GM21360 (cell line): ENCODE measurements around the gene SLC29A3.

Source experiments
- ATAC-seq: cut with Tn5 transposase; IDR thresholded peaks from one replicate; pipeline ENCODE4 v1.9.1; 2021; ENCODE audit warnings: mild to moderate bottlenecking, moderate library complexity; ENCODE audit not compliant: unreplicated experiment

Gene SLC29A3

DNA sequence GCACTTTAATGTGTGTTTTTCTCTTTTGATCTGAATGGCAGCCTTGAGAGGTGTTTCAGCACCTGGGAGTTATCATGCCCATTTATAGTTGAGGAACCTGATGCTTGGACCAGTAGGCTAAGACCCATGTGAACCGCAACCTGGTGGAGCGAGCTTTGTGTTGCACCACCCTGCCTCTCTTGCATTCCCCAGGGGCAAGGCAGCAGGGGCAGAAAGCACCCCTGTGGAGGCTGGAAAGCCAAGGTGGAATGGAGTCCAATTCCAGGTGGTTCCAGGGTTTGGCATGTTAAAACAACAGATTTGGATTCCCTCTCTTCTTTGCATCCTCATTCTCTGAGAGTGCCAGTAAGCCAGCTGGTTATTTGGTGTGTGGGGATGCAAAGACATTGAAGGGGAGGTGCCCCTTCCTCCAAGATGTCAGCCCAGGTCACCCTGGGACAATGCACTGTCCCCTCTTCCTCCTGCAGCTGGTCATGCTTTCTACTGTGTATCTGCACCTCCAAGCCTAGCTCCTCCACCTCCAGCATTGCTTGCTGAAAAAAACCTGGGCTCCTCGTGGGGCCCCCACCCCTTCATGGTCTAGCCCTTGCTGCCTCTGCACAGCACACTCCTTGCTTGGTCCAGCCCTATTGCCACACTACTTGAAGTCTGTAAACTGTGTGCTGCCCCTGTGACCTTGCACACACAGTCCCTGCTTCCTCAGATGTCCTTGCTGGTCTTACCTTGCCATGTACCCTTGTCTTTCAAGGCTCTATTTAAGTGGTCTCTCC, 72.0 kb downstream of the SLC29A3 start:
- no peak for ATAC-seq

- ATAC-seq: no peak
Measured at GRCh38 chr10:71391701-71392100, 72.6 kb downstream of the SLC29A3 start.

GRCh38 chr10:71392292-71392691, 73.2 kb downstream of the SLC29A3 start:
- no peak for ATAC-seq

- no peak for ATAC-seq
Measured at GRCh38 chr10:71392791-71393781, 74.0 kb downstream of the SLC29A3 start.

GRCh38 chr10:71393841-71394475, 74.9 kb downstream of the SLC29A3 start:
- ATAC-seq: no peak

GRCh38 chr10:71394926-71395562, 76.0 kb downstream of the SLC29A3 start:
- ATAC-seq: no peak

- ATAC-seq: no peak
Measured at GRCh38 chr10:71395621-71396020, 76.6 kb downstream of the SLC29A3 start.

DNA sequence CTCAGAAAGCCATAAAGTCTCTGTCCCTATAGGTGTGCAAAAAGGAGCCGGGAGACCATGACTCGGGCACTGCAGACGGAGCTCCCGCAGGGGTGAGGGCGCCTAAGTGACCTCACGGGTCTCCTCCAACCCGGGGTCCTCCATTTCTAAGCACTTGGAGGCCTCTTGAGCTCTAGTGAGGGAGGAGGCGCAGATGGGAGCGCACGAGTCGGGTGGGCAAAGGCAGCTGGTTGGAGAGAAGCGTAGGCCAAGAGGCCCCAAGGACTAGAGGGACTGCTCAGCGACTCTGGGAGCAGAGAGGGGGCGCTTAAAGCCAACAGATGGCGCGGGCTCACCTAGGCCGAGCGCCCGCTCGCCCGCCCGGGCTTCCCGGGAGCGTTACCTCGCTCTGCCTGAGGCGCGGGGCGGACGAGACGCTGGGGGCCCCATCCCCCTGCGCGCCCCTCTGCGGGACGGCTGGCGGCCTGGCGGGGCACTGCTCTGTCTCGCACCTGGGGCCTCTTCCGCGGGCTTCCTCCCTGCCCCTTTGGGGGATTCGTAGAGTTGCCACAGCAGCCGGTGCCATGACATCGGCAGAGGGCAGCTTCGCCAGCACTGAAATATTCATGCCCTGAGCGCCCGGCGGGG, 77.1 kb downstream of the SLC29A3 start:
- no peak for ATAC-seq

DNA sequence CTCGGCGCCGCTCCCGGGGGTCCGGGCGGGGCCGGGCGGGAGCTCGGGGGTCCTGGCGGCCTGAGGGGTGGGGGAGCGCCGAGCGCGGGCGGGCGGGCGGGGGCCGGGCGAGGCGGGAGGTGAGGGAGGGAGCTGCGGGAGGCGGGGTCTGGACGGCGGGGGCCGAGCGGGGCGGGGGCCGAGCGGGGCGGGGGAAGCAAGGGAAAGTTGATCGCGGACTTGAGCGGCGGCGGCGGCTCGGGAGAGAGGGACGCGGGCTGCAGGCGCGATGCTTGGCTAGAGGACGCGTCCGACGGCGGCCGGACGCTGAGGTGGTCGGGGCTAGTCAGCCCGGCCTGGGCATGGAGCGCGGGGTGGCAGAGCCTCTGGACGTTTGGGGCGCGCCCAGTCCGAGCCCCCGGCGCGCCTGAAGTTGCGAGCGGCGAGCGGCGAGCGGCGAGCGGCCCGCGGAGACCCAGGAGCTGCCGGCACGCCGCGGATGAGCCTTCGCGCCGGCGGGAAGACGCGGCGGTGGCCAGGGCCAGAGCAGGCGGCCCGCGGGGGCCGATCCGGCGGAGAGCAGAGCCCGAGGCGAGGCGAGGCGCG, 77.7 kb downstream of the SLC29A3 start, which contains the start of gene CDH23:
TSS of gene CDH23 (plus strand) at position 210 of the 585 bp plus-strand sequence. CDS start 42,912 bp downstream, outside the sequence.
- ATAC-seq: no peak

- no peak for ATAC-seq
Measured at GRCh38 chr10:71397296-71398212, 78.5 kb downstream of the SLC29A3 start.

- no peak for ATAC-seq
Measured at GRCh38 chr10:71398976-71399375, 79.9 kb downstream of the SLC29A3 start.

- ATAC-seq: no peak
Measured at GRCh38 chr10:71399946-71400345, 80.9 kb downstream of the SLC29A3 start.

DNA sequence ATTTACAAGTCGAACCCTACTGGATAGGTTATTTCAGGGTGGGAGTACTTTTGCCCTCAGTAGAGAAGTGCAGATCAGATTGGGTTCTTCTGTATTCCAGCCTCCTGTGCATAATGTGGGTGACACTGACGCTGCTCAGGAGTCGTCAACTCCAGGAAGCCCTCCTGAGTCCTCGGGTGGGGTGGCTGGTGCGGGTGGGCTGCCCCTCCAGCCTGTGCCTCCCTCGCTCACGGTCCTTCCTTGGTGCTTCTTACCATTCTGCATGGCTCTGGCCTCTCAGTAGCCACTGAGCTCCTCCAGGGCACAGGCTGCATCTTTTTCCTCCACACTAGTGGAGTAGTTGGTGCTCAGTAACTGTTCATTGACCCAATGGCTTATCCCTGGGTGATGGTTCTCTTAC, 82.0 kb downstream of the SLC29A3 start:
- no peak for ATAC-seq

DNA sequence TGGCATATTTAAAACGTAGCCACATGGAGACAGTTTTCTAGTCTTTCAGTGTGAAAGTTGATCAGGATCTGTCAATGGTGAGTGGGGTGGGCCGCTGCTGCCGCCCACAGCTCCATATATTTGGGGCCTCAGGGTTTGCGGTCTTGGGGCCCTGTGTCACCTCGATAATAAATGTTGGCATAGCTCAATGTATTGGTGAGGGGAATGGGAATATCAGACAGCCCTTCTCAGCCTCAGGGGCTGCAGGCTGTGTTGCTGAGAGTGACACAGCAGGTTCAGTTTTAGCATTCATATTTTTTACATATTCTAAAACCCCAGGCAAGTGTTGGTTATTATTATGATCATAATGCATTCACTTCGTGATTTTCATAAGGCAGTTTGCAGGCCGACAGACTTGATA, 82.9 kb downstream of the SLC29A3 start:
- no peak for ATAC-seq

GRCh38 chr10:71404503-71405295, 85.6 kb downstream of the SLC29A3 start:
- no peak for ATAC-seq

DNA sequence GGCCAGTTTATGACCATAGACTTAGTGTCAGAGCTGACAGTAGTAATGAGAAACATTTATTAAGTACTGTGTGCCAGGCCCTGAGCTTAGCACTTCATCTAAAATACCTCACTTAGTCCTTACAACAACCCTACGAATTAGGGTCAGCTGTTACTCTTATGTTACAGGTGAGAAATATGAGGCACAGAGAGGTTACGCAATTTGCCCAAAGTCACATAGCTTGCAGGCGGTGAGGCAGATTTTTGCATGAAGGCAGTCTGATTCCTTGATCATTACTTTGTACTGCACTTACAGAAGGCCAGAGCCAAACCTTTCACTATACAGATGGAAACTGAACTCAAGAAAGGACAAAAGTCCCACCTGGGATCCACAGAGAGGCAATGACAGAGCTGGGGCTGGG, 87.8 kb downstream of the SLC29A3 start:
- no peak for ATAC-seq

GRCh38 chr10:71408436-71409225, 89.6 kb downstream of the SLC29A3 start:
- no peak for ATAC-seq
